Activated CD4-positive, alpha-beta memory T cell treated with anti-CD3 and anti-CD28 coated beads for 36 hours (primary cell): ENCODE data around the gene OLIG1. TPM values are rescaled to one million over a fixed set of nuclear protein-coding genes. Genes with fewer than 3 reads are reported as not detected.

Experiments used
- CTCF ChIA-PET: fragments of 350-600 bp; sonication (Branson Sonifier 250); formaldehyde crosslinking; loops from one replicate; lab custom pipeline; 2021; ENCODE audit warnings: antibody characterized with exemption, inconsistent platforms; lab: Charles Lee
- POLR2A ChIA-PET: fragments of 350-600 bp; sonication (Branson Sonifier 250); formaldehyde crosslinking; loops from one replicate; lab custom pipeline; 2021; ENCODE audit warnings: antibody characterized with exemption; lab: Charles Lee
- DNase-seq: peaks from one replicate; pipeline ENCODE4 v3.0.0-alpha.2; 2020
- H3K27ac Mint-ChIP-seq: one replicate; pipeline ENCODE4 v1.8.0; 2021; ENCODE audit warnings: mixed read lengths
- H3K27me3 Mint-ChIP-seq: one replicate; pipeline ENCODE4 v1.8.0; 2021; ENCODE audit warnings: mixed read lengths
- H3K36me3 Mint-ChIP-seq: one replicate; pipeline ENCODE4 v1.8.0; 2021; ENCODE audit warnings: mixed read lengths
- H3K4me1 Mint-ChIP-seq: one replicate; pipeline ENCODE4 v1.8.0; 2021; ENCODE audit warnings: low read depth, mixed read lengths
- H3K4me3 Mint-ChIP-seq: one replicate; pipeline ENCODE4 v1.8.0; 2021; ENCODE audit warnings: mild to moderate bottlenecking, mixed read lengths
- H3K9me3 Mint-ChIP-seq: one replicate; pipeline ENCODE4 v1.8.0; 2021; ENCODE audit warnings: mixed read lengths
- intact Hi-C: fragments of 100-400 bp; cut with micrococcal nuclease; formaldehyde crosslinking; loops from one replicate; pipeline ENCODE4 v1.15.1; 2023
- total RNA-seq, 2 experiments: library from RNA; stranded (reverse); gene quantifications; one replicate each; pipeline ENCODE4 v1.2.3, GENCODE V29; 2021

The OLIG1 gene
- total RNA-seq, 2 experiments from 2014 or later: not detected

GRCh38 chr21:33053951-33054350, 16.0 kb upstream of the OLIG1 start:
- intact Hi-C loops: no loop called here
- DNase-seq: no peak
- H3K9me3 Mint-ChIP-seq: no peaks in the 10 kb centered on the region
- no peak overlapping the region for H3K27ac Mint-ChIP-seq
- no peaks in the 10 kb centered on the region for H3K4me1 Mint-ChIP-seq
- no peak overlapping the region for H3K4me3 Mint-ChIP-seq
- ChIA-PET CTCF (no interaction called here), POLR2A (no interaction called here)
- H3K27me3 Mint-ChIP-seq: peaks cover 4% of the 10 kb centered on the region
- H3K36me3 Mint-ChIP-seq: no peaks in the 10 kb centered on the region

- intact Hi-C loops: no loop called here
- H3K27ac Mint-ChIP-seq: no peak overlapping the region
Observed at GRCh38 chr21:33055991-33056390, 13.9 kb upstream of the OLIG1 start.

GRCh38 chr21:33057385-33057940, 12.5 kb upstream of the OLIG1 start:
- Mint-ChIP-seq H3K27ac (no peak overlapping the region), H3K27me3 (peaks cover 4% of the 10 kb centered on the region), H3K4me3 (no peak overlapping the region), H3K4me1 (no peaks in the 10 kb centered on the region), H3K36me3 (no peaks in the 10 kb centered on the region), H3K9me3 (no peaks in the 10 kb centered on the region)
- no peak for DNase-seq
- POLR2A ChIA-PET: no interaction called here
- intact Hi-C loops: no loop called here
- CTCF ChIA-PET: no interaction called here

More at GRCh38 chr21:33055991-33056390, 13.9 kb upstream of the OLIG1 start:
- Mint-ChIP-seq H3K9me3 (no peaks in the 10 kb centered on the region), H3K4me3 (no peak overlapping the region), H3K4me1 (no peaks in the 10 kb centered on the region), H3K36me3 (no peaks in the 10 kb centered on the region), H3K27me3 (peaks cover 2% of the 10 kb centered on the region)
- DNase-seq: no peak
- POLR2A ChIA-PET: no interaction called here
- CTCF ChIA-PET: no interaction called here

- Mint-ChIP-seq H3K27me3 (peaks cover 10% of the 10 kb centered on the region), H3K4me3 (no peak overlapping the region), H3K4me1 (no peaks in the 10 kb centered on the region), H3K36me3 (no peaks in the 10 kb centered on the region), H3K9me3 (no peaks in the 10 kb centered on the region), H3K27ac (no peak overlapping the region)
- DNase-seq: no peak
- intact Hi-C loops: no loop called here
- ChIA-PET CTCF (interaction anchor here (0.6 kb wide), 1 partner anchor 118 kb away, joined by 3 read pairs; no protein-coding TSS in a partner anchor), POLR2A (no interaction called here)
Observed at GRCh38 chr21:33058527-33058926, 11.4 kb upstream of the OLIG1 start.

GRCh38 chr21:33058957-33059356, 11.0 kb upstream of the OLIG1 start:
- no peak for DNase-seq
- H3K9me3 Mint-ChIP-seq: no peaks in the 10 kb centered on the region
- no peaks in the 10 kb centered on the region for H3K4me1 Mint-ChIP-seq
- H3K27me3 Mint-ChIP-seq: peaks cover 12% of the 10 kb centered on the region
- ChIA-PET CTCF (no interaction called here), POLR2A (no interaction called here)
- H3K27ac Mint-ChIP-seq: no peak overlapping the region
- intact Hi-C loops: no loop called here
- no peak overlapping the region for H3K4me3 Mint-ChIP-seq
- no peaks in the 10 kb centered on the region for H3K36me3 Mint-ChIP-seq

GRCh38 chr21:33059380-33059841, 10.5 kb upstream of the OLIG1 start:
- no peak overlapping the region for H3K4me3 Mint-ChIP-seq
- H3K27ac Mint-ChIP-seq: no peak overlapping the region
- no peaks in the 10 kb centered on the region for H3K9me3 Mint-ChIP-seq

GRCh38 chr21:33061233-33061632, 8.7 kb upstream of the OLIG1 start:
- CTCF ChIA-PET: no interaction called here

More at GRCh38 chr21:33059380-33059841, 10.5 kb upstream of the OLIG1 start:
- ChIA-PET POLR2A (no interaction called here), CTCF (no interaction called here)
- no peak for DNase-seq
- Mint-ChIP-seq H3K36me3 (no peaks in the 10 kb centered on the region), H3K4me1 (no peaks in the 10 kb centered on the region), H3K27me3 (peaks cover 13% of the 10 kb centered on the region)
- intact Hi-C loops: no loop called here

GRCh38 chr21:33063375-33063883, 6.5 kb upstream of the OLIG1 start:
- H3K4me1 Mint-ChIP-seq: no peaks in the 10 kb centered on the region
- H3K27me3 Mint-ChIP-seq: peaks cover 39% of the 10 kb centered on the region
- intact Hi-C loops: no loop called here
- H3K27ac Mint-ChIP-seq: no peak overlapping the region
- no peak for DNase-seq
- no peaks in the 10 kb centered on the region for H3K9me3 Mint-ChIP-seq
- H3K4me3 Mint-ChIP-seq: no peak overlapping the region
- POLR2A ChIA-PET: no interaction called here
- H3K36me3 Mint-ChIP-seq: no peaks in the 10 kb centered on the region
- CTCF ChIA-PET: no interaction called here

More at GRCh38 chr21:33061233-33061632, 8.7 kb upstream of the OLIG1 start:
- H3K4me1 Mint-ChIP-seq: no peaks in the 10 kb centered on the region
- H3K9me3 Mint-ChIP-seq: no peaks in the 10 kb centered on the region
- no peak for DNase-seq
- intact Hi-C loops: no loop called here
- no peaks in the 10 kb centered on the region for H3K36me3 Mint-ChIP-seq
- peaks cover 26% of the 10 kb centered on the region for H3K27me3 Mint-ChIP-seq
- H3K4me3 Mint-ChIP-seq: no peak overlapping the region
- POLR2A ChIA-PET: no interaction called here
- H3K27ac Mint-ChIP-seq: no peak overlapping the region

GRCh38 chr21:33063907-33064622, 5.9 kb upstream of the OLIG1 start:
- CTCF ChIA-PET: interaction anchor here (1.3 kb wide), 1 partner anchor 9 kb away, joined by 4 read pairs; no protein-coding TSS in a partner anchor
- intact Hi-C loops: no loop called here
- DNase-seq: no peak
- H3K9me3 Mint-ChIP-seq: no peaks in the 10 kb centered on the region
- no peak overlapping the region for H3K27ac Mint-ChIP-seq
- POLR2A ChIA-PET: no interaction called here
- H3K4me3 Mint-ChIP-seq: no peak overlapping the region
- H3K36me3 Mint-ChIP-seq: no peaks in the 10 kb centered on the region
- H3K4me1 Mint-ChIP-seq: no peaks in the 10 kb centered on the region
- peaks cover 45% of the 10 kb centered on the region for H3K27me3 Mint-ChIP-seq

- ChIA-PET CTCF (interaction anchor here (1.3 kb wide), 1 partner anchor 10 kb away, joined by 4 read pairs; no protein-coding TSS in a partner anchor), POLR2A (no interaction called here)
- no peak for DNase-seq
- Mint-ChIP-seq H3K36me3 (no peaks in the 10 kb centered on the region), H3K27me3 (peaks cover 53% of the 10 kb centered on the region), H3K27ac (no peak overlapping the region), H3K4me1 (peaks cover 3% of the 10 kb centered on the region), H3K9me3 (no peaks in the 10 kb centered on the region), H3K4me3 (no peak overlapping the region)
- intact Hi-C loops: no loop called here
Observed at GRCh38 chr21:33064623-33065390, 5.1 kb upstream of the OLIG1 start.

- ChIA-PET CTCF (no interaction called here), POLR2A (no interaction called here)
- intact Hi-C loops: no loop called here
- DNase-seq: no peak
- Mint-ChIP-seq H3K36me3 (no peaks in the 10 kb centered on the region), H3K4me3 (no peak overlapping the region), H3K27me3 (peaks cover 64% of the 10 kb centered on the region), H3K27ac (no peak overlapping the region), H3K9me3 (no peaks in the 10 kb centered on the region), H3K4me1 (peaks cover 11% of the 10 kb centered on the region)
Observed at GRCh38 chr21:33067043-33067442, 2.9 kb upstream of the OLIG1 start.

GRCh38 chr21:33067457-33067856, 2.5 kb upstream of the OLIG1 start:
- Mint-ChIP-seq H3K4me3 (no peak overlapping the region), H3K27me3 (peaks cover 67% of the 10 kb centered on the region), H3K4me1 (peaks cover 12% of the 10 kb centered on the region), H3K27ac (no peak overlapping the region), H3K36me3 (no peaks in the 10 kb centered on the region), H3K9me3 (no peaks in the 10 kb centered on the region)
- no peak for DNase-seq
- intact Hi-C loops: no loop called here
- ChIA-PET POLR2A (no interaction called here), CTCF (no interaction called here)
